Measurements from ENCODE around the gene SH3BP2.

The SH3BP2 gene

GRCh38 chr4:2792711-2793585 lies at the start of gene SH3BP2:
Gene SH3BP2 (plus strand): TSS chr4:2793085. CDS start chr4:2820618, 27,533 bp downstream.
- peak in 1 of 2 donors; percentile 55 for DNase-seq (ENCODE audit: low read depth in 2 of 2)

GRCh38 chr4:2743518-2744445 lies 49.1 kb upstream of the SH3BP2 start:
- no peak for DNase-seq (ENCODE audit: low read depth in 2 of 2)

- DNase-seq (ENCODE audit: low read depth in 2 of 2) = no peak
Measured at GRCh38 chr4:2744576-2745270, 48.2 kb upstream of the SH3BP2 start.

GRCh38 chr4:2745516-2745915 lies 47.4 kb upstream of the SH3BP2 start:
- DNase-seq (ENCODE audit: low read depth in 2 of 2) = no peak

GRCh38 chr4:2745981-2746806 lies 46.7 kb upstream of the SH3BP2 start:
- peak; percentile 69 to 85 for DNase-seq (ENCODE audit: low read depth in 2 of 2)

GRCh38 chr4:2746891-2747695 lies 45.8 kb upstream of the SH3BP2 start:
- DNase-seq (ENCODE audit: low read depth in 2 of 2) = no peak

GRCh38 chr4:2750719-2751605 lies 41.9 kb upstream of the SH3BP2 start:
- no peak for DNase-seq (ENCODE audit: low read depth in 2 of 2)

GRCh38 chr4:2753436-2753835 lies 39.4 kb upstream of the SH3BP2 start:
- DNase-seq (ENCODE audit: low read depth in 2 of 2) = no peak

GRCh38 chr4:2754848-2755819 lies 37.8 kb upstream of the SH3BP2 start:
- DNase-seq (ENCODE audit: low read depth in 2 of 2) = no peak

GRCh38 chr4:2755821-2756690 lies 36.8 kb upstream of the SH3BP2 start, which contains the start of gene TNIP2:
Gene TNIP2 (minus strand): TSS chr4:2756336. CDS start chr4:2756289, 47 bp downstream.
- DNase-seq (ENCODE audit: low read depth in 2 of 2) = peak; percentile 63 to 66

GRCh38 chr4:2756691-2757350 lies 36.1 kb upstream of the SH3BP2 start:
- DNase-seq (ENCODE audit: low read depth in 2 of 2) = no peak

GRCh38 chr4:2757426-2757825 lies 35.5 kb upstream of the SH3BP2 start:
- DNase-seq (ENCODE audit: low read depth in 2 of 2) = no peak

- no peak for DNase-seq (ENCODE audit: low read depth in 2 of 2)
Measured at GRCh38 chr4:2761035-2761923, 31.6 kb upstream of the SH3BP2 start.

GRCh38 chr4:2762048-2762447 lies 30.8 kb upstream of the SH3BP2 start:
- DNase-seq (ENCODE audit: low read depth in 2 of 2) = no peak
